HL-60/S4 treated with phorbol 12-myristate 13-acetate at 8.2 ng/mL for 4 days and 3 days (cell line): ENCODE measurements around the gene MFF.

Experiments
- in situ Hi-C: fragments of 300-500 bp; cut with MboI; formaldehyde crosslinking; loops from 2 replicates; pipeline ENCODE4 v1.15.0; 2022; ENCODE audit warnings: low sequenced_read_pairs

The MFF gene

GRCh38 chr2:227324995-227325838 is at the start of gene MFF:
MFF (plus strand) TSS chr2:227325251; CDS start chr2:227330666, 5,415 bp downstream.
- in situ Hi-C loops, result no loop called here

GRCh38 chr2:227280895-227281294 is 44.2 kb upstream of the MFF start:
- in situ Hi-C loops, result no loop called here

- in situ Hi-C loops, result no loop called here
Measured at GRCh38 chr2:227285741-227286236, 39.3 kb upstream of the MFF start.

- in situ Hi-C loops, result no loop called here
Measured at GRCh38 chr2:227287771-227288170, 37.3 kb upstream of the MFF start.

GRCh38 chr2:227292314-227292713 is 32.7 kb upstream of the MFF start:
- in situ Hi-C loops, result no loop called here

- in situ Hi-C loops, result no loop called here
Measured at GRCh38 chr2:227293531-227293930, 31.5 kb upstream of the MFF start.

- in situ Hi-C loops, result no loop called here
Measured at GRCh38 chr2:227295806-227296205, 29.2 kb upstream of the MFF start.

GRCh38 chr2:227296671-227297405 is 28.2 kb upstream of the MFF start:
- in situ Hi-C loops, result no loop called here

- in situ Hi-C loops, result no loop called here
Measured at GRCh38 chr2:227301523-227301922, 23.5 kb upstream of the MFF start.

GRCh38 chr2:227308784-227309183 is 16.3 kb upstream of the MFF start:
- in situ Hi-C loops, result no loop called here

- in situ Hi-C loops, result no loop called here
Measured at GRCh38 chr2:227310756-227311110, 14.3 kb upstream of the MFF start.

GRCh38 chr2:227311861-227312506 is 13.1 kb upstream of the MFF start:
- in situ Hi-C loops, result no loop called here

GRCh38 chr2:227312579-227312978 is 12.5 kb upstream of the MFF start:
- in situ Hi-C loops, result no loop called here

- in situ Hi-C loops, result no loop called here
Measured at GRCh38 chr2:227313310-227313709, 11.7 kb upstream of the MFF start.

GRCh38 chr2:227317834-227318233 is 7.2 kb upstream of the MFF start:
- in situ Hi-C loops, result no loop called here

- in situ Hi-C loops, result no loop called here
Measured at GRCh38 chr2:227320305-227321094, 4.6 kb upstream of the MFF start.

- in situ Hi-C loops, result no loop called here
Measured at GRCh38 chr2:227322530-227323205, 2.4 kb upstream of the MFF start.

- in situ Hi-C loops, result no loop called here
Measured at GRCh38 chr2:227323818-227324217, 1.2 kb upstream of the MFF start.

GRCh38 chr2:227324642-227324994 is 433 bp upstream of the MFF start:
- in situ Hi-C loops, result no loop called here

- in situ Hi-C loops, result no loop called here
Measured at GRCh38 chr2:227325839-227326195, 766 bp downstream of the MFF start.
